Dermis microvascular lymphatic vessel endothelial cell (primary cell): Measurements from ENCODE around the gene TACR2. TPM values are rescaled to one million over a fixed set of nuclear protein-coding genes. Genes with fewer than 3 reads are reported as not detected.

ENCODE experiments used
- DNase-seq, 2 donors: peaks; one replicate each; pipeline versions ENCODE4 v3.0.0 to v3.0.0-alpha.2; 2010; ENCODE audit warnings: low read depth in 2 of 2
- total RNA-seq: library from RNA; depleted of rRNA; stranded (reverse); fragments of >200 nt; gene quantifications from 2 replicates; pipeline ENCODE4 v1.2.1, GENCODE V29; 2014

TACR2 gene
- total RNA-seq, 1 donor from 2014 or later = under 0.01 TPM

- DNase-seq = no peak
Measured at GRCh38 chr10:69419744-69420126, 3.0 kb upstream of the TACR2 start.

GRCh38 chr10:69419096-69419743 is 2.5 kb upstream of the TACR2 start:
- no peak for DNase-seq

GRCh38 chr10:69418052-69418752 is 1.5 kb upstream of the TACR2 start:
- DNase-seq = no peak

- no peak for DNase-seq
Measured at GRCh38 chr10:69417542-69417941, 824 bp upstream of the TACR2 start.

GRCh38 chr10:69415951-69416350 is 767 bp downstream of the TACR2 start:
- DNase-seq = no peak

GRCh38 chr10:69415049-69415448 is 1.7 kb downstream of the TACR2 start:
- DNase-seq = no peak

GRCh38 chr10:69414036-69415018 is 2.4 kb downstream of the TACR2 start:
- no peak for DNase-seq

- DNase-seq = peak; percentile 56 to 78
Measured at GRCh38 chr10:69413221-69413865, 3.4 kb downstream of the TACR2 start.

- DNase-seq = no peak
Measured at GRCh38 chr10:69412232-69412790, 4.4 kb downstream of the TACR2 start.

- DNase-seq = no peak
Measured at GRCh38 chr10:69411476-69411875, 5.2 kb downstream of the TACR2 start.

GRCh38 chr10:69410487-69410886 is 6.2 kb downstream of the TACR2 start:
- DNase-seq = no peak

- DNase-seq = peak; percentile 20 to 72
Measured at GRCh38 chr10:69409968-69410367, 6.8 kb downstream of the TACR2 start.

- no peak for DNase-seq
Measured at GRCh38 chr10:69409176-69409495, 7.6 kb downstream of the TACR2 start.

GRCh38 chr10:69408318-69409175 is 8.2 kb downstream of the TACR2 start:
- peak; percentile 76 to 91 for DNase-seq

GRCh38 chr10:69407621-69408301 is 9.0 kb downstream of the TACR2 start:
- peak in 1 of 2 donors; percentile 51 for DNase-seq

GRCh38 chr10:69406816-69407580 is 9.7 kb downstream of the TACR2 start:
- no peak for DNase-seq

- peak in 1 of 2 donors; percentile 37 for DNase-seq
Measured at GRCh38 chr10:69406302-69406811, 10.4 kb downstream of the TACR2 start.

- DNase-seq = no peak
Measured at GRCh38 chr10:69405221-69405620, 11.5 kb downstream of the TACR2 start.

- DNase-seq = no peak
Measured at GRCh38 chr10:69404786-69405185, 11.9 kb downstream of the TACR2 start.
